ENCODE measurements around the gene FOSB.

- TF ChIP-seq CREB1 (IDR thresholded peaks at IDR 0.05; ENCODE audit: low read depth) (no peak), EP300 (IDR thresholded peaks at IDR 0.05; ENCODE audit: borderline replicate concordance) (no peak), TAF1 (IDR thresholded peaks at IDR 0.05; ENCODE audit: low read depth) (no peak), CEBPB (IDR thresholded peaks at IDR 0.05) (no peak), TEAD4 (IDR thresholded peaks at IDR 0.05) (no peak), REST (IDR thresholded peaks at IDR 0.05; ENCODE audit: low read depth) (no peak), YY1 (IDR thresholded peaks at IDR 0.05; ENCODE audit: low read depth) (no peak), EGR1 (IDR thresholded peaks at IDR 0.05) (no peak), TCF12 (IDR thresholded peaks at IDR 0.05; ENCODE audit: low read depth) (no peak)
- TF ChIP-seq, protein P1, sequence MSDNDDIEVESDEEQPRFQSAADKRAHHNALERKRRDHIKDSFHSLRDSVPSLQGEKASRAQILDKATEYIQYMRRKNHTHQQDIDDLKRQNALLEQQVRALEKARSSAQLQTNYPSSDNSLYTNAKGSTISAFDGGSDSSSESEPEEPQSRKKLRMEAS (IDR thresholded peaks at IDR 0.05): no peak
These were observed 36.1 kb downstream of the FOSB start for GRCh38 chr19:45503909-45504308.
